Dermis lymphatic vessel endothelial cell (primary cell): ENCODE data around the gene CDK11B. TPM values are rescaled to one million over a fixed set of nuclear protein-coding genes. Genes with fewer than 3 reads are reported as not detected.

Source experiments
- total RNA-seq: library from RNA; depleted of rRNA; stranded (reverse); fragments of >200 nt; gene quantifications from 2 replicates; pipeline ENCODE4 v1.2.1, GENCODE V29; 2014

CDK11B gene
- total RNA-seq: 7.0 and 9.7 TPM in 2 replicates

DNA sequence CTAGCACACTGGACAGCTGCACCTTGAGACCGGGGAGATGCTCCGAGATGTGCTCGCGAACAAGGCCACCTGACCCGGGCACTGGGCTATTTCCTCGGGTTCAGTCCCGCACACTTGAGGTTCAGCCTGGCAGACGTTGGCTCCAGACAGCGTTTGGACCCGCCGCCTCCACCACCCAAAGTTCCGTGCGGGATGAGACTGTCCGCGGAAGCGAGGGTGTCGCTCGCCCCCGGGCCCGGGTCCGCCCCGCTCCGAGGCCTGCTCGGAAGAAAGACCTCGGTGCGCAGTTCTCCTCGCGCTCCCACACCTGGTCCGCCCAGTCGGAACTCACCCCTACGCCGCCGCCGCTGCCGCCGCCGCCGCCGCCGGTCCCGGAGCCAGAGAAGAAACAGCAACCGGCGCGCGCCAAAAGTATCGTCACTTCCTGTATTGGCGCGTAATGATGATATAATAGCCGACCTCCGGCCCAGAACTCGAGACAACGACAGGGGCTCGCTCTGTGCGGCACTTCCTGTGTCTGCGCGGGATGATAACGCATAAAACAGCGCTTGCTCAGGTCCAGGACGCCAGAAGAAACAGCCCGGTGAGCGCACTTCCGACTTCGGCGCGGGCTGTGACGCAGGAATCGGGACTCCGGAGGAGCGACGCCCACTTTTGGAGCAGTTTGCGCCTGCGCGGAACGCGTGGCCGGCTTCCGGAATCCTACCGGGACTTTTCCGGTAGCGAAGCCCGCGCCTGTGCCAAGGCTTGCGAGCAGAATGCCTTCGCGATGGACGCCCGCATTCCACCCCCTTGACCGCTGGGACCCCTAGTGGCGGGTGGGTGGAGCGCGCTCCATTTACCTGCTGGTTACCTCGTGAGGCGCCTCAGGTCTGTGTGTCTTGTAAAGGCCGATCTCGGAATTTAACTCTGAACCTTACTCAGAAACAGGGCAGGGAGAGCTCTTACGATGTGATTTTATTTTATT, at the start of gene CDK11B:
Gene CDK11B (minus strand): TSS at position 422 of the 967 bp plus-strand sequence. CDS start 1,519 bp downstream, outside the sequence.

DNA sequence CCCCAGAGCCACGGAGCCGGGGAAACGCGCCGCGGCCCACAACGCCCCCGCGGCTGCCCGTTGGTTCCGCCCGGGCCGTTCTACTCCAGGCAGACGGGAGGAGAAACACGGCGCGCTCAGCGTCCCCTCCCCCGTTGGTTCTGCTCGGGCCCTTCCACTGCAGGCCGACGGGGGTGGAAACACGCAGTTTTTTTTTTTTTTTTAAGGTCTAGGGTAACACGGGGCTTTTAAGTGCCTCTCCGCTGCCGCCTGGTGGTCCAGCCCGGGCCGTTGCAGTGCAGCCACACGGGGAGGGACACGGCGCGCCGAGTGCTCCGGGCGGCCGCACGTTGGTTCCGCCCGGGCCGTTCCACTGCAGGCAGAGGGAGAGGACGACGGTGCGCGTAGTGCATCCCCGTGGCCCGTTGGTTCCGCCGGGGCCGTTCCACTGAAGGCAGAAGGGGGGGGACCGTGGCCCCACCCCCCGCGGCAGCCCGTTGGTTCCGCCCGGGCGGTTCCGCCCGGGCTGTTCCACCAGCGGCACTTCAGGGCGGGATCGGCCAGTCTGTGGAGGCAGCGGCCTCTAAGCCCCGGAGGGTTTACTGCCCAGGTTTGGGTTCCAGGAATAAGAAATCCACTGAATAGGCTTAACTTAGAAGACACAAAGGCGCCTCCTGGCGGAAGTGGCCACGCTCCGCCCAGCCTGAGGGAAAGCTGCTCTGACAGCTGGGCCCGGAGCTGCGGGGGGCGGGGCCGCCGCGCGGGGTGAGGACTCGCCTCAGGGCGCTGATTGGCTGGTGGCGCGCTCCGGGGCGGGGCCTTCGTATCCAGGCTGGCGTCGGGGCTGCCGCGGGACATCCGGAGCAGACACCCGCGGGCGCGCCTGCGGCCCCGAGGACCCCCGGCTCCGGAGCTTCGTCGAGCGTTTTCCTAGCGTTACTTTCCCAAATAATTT, 34.2 kb upstream of the CDK11B start, which contains the start of gene SLC35E2B:
Gene SLC35E2B (minus strand): TSS at position 82 of the 934 bp plus-strand sequence. CDS start 16,096 bp downstream, outside the sequence.

DNA sequence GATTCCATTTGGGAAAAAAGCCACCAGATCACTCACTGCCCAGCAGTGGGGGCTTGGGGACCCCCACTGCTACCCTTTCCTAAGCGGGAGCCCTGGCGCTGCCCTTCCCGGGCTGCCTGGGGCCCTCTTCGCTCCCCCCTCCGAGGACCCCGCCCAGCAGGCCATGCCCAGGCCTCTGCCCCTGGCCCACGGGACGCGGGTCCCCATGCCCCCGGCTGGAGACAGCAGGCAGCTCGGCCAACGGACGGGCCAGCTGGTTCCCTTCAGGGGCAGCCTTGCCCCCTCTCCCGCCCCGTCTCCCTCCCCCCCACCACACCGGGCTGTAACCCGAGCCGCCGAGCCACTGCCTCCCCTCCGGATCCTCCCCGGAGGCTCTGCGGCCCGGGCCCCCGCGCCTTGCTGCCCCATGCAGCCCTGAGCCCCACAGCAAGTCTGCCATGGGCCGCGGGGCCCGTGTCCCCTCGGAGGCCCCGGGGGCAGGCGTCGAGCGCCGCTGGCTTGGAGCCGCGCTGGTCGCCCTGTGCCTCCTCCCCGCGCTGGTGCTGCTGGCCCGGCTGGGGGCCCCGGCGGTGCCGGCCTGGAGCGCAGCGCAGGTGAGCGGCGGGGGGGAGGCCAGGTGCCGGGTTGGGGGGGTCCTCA, 26.9 kb downstream of the CDK11B start, which contains the start of gene MMP23B:
Gene MMP23B (plus strand): TSS at position 392 of the 639 bp plus-strand sequence. CDS start 46 bp downstream, at position 438.

DNA sequence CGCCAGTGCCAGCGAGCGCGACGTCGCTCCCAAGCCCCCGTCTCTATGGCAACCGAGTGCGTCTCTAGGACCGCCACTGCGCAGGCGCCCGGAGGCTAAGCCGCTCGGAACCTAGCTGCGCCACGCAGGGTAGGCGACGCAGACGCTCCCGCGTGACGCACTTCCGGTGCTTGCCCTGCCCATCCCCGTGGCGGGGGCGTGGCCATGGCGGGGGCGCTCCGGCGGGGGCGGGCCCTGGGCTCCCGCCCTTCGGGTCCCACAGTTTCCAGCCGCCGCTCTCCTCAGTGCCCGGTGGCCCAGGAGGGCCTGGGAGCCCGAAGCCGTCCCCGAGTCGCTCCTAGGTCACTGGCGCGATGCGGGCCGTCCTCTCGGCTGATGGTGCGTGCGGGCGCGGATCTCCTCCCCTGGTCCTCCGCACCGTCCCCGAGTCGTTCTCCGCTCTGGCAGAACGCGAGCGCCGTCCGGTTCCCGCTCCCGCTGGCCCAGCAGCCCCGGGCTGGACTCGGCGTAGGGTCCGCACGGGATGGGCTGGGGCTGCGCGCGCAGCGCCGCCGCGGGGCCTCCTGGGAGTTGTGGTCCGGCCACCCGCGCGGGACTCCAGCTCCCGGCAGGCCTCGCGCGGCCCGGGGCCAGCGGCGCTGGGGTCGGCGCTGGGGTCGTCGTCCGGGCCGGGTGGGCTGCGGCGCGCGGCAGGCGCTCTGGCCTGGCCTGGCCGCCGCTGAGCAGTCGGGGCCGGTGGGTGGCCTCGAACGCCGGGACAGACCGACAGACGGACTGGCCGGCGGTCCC, 43.4 kb downstream of the CDK11B start, which contains the start of gene MIB2:
Gene MIB2 (plus strand): TSS at position 245 of the 789 bp plus-strand sequence. CDS start 7,953 bp downstream, outside the sequence.

DNA sequence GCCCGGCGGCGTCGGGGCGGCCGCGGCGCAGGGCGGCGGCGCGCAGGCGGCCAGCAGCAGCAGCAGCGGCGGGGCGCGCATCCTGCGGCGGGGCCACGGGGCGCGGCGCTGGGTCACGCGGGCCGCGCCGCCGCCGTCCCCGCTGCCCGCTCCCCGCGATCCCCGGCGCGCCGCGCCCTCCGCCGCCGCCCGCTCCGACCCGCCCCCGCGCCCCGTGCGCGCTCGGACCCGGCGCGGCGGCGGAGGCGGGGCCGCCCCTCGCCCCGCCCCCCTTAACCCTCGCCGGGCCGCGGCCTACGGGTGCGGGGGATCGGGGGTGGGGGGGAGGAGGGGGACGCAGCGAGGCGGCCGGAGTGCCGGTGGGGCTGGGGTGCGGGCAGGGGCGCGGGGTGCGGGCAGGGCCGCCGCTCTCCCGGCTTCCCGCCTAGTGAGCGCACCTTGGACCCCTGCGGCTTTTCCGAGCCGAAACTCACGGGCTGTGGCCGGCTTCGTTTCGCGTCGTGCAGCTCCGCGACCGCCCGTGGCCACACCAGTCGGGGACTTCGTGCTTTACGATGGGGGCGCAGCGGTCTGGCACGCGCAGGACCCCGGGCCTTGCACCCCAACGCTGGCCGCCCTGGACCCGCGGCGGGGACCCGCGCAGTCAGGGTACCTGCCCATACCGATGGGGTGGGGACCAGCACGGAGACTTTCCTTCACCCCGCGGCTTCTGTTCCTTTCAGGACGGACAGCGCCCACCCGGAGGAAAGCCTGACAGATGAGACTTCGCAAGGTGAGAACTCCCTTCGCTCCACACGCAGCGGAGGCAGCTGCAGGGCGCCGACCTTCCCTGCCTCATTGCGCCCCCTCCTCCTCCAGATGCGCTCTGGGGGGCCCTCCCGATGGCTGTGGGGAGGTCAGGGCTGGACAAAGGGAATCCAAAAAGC, 58.6 kb downstream of the CDK11B start, which contains the start of gene FNDC10:
Gene FNDC10 (minus strand): TSS at position 201 of the 926 bp plus-strand sequence. CDS start 120 bp downstream, at position 81.

Other genes with a start within 250 kb of the CDK11B start
- 0.11 and 0.34 TPM in 2 replicates for gene ANKRD65, start 237.7 kb downstream of the CDK11B start, total RNA-seq
- gene VWA1, start 223.3 kb downstream of the CDK11B start, total RNA-seq: 4.2 and 13.1 TPM in 2 replicates
- gene ATAD3C, start 209.3 kb downstream of the CDK11B start, total RNA-seq: 0.11 and 0.52 TPM in 2 replicates
- gene ATAD3B, start 187.2 kb downstream of the CDK11B start, total RNA-seq: 12.4 and 20.0 TPM in 2 replicates
- gene ATAD3A, start 146.8 kb downstream of the CDK11B start, total RNA-seq: 13.1 and 19.4 TPM in 2 replicates
- 1.2 TPM in 2 replicates for gene TMEM240, start 118.4 kb downstream of the CDK11B start, total RNA-seq
- 54.4 and 54.6 TPM in 2 replicates for gene SSU72, start 84.1 kb downstream of the CDK11B start, total RNA-seq
- gene FNDC10, start 58.9 kb downstream of the CDK11B start, total RNA-seq: 0.60 and 0.65 TPM in 2 replicates
- gene MIB2, start 43.5 kb downstream of the CDK11B start, total RNA-seq: 33.8 and 35.0 TPM in 2 replicates
- 0.17 and 1.1 TPM in 2 replicates for gene MMP23B, start 26.8 kb downstream of the CDK11B start, total RNA-seq
- 29.0 and 35.9 TPM in 2 replicates for gene SLC35E2B, start 33.8 kb upstream of the CDK11B start, total RNA-seq
- 9.5 and 11.0 TPM in 2 replicates for gene CDK11A, start 65.4 kb upstream of the CDK11B start, total RNA-seq
- 28.9 and 31.5 TPM in 2 replicates for gene NADK, start 119.5 kb upstream of the CDK11B start, total RNA-seq
- gene GNB1, start 232.1 kb upstream of the CDK11B start, total RNA-seq: 79.4 and 88.2 TPM in 2 replicates